H9 (cell line): ENCODE results near the gene GATD1. TPM values are rescaled to one million over a fixed set of nuclear protein-coding genes. Genes with fewer than 3 reads are reported as not detected.

ENCODE experiments used
- DNase-seq: peaks from one replicate; pipeline ENCODE4 v3.0.0-alpha.2; 2017
- H2AFZ ChIP-seq: one replicate; pipeline ENCODE4 v1.6.1; 2013; ENCODE audit warnings: mild to moderate bottlenecking, low read length, control low read depth, moderate library complexity
- H2AK5ac ChIP-seq: 2 replicates; pipeline ENCODE4 v1.6.1; 2013; ENCODE audit warnings: low read length, control low read depth, mixed read lengths; ENCODE audit not compliant: insufficient read length
- H2BK120ac ChIP-seq: one replicate; pipeline ENCODE4 v1.6.1; 2013; ENCODE audit warnings: low read depth, mild to moderate bottlenecking, low read length, control low read depth, inconsistent platforms; ENCODE audit not compliant: poor library complexity, severe bottlenecking
- H2BK12ac ChIP-seq: 2 replicates; pipeline ENCODE4 v1.6.1; 2013; ENCODE audit warnings: low read length, control low read depth, mixed read lengths, low read depth; ENCODE audit not compliant: insufficient read length
- H2BK15ac ChIP-seq: 2 replicates; pipeline ENCODE4 v1.6.1; 2013; ENCODE audit warnings: low read depth, low read length, control low read depth
- H2BK20ac ChIP-seq: one replicate; pipeline ENCODE4 v1.6.1; 2013; ENCODE audit warnings: low read depth, mild to moderate bottlenecking, low read length, control low read depth, inconsistent platforms; ENCODE audit not compliant: poor library complexity, severe bottlenecking
- H2BK5ac ChIP-seq: 2 replicates; pipeline ENCODE4 v1.6.1; 2013; ENCODE audit warnings: low read length, control low read depth, mixed read lengths; ENCODE audit not compliant: insufficient read length
- H3K14ac ChIP-seq: 2 replicates; pipeline ENCODE4 v1.6.1; 2013; ENCODE audit warnings: low read length, control low read depth; ENCODE audit not compliant: insufficient read depth
- H3K18ac ChIP-seq: 2 replicates; pipeline ENCODE4 v1.6.1; 2013; ENCODE audit warnings: low read depth, mild to moderate bottlenecking, mixed read lengths, low read length, control low read depth; ENCODE audit not compliant: insufficient read length
- H3K23ac ChIP-seq: 2 replicates; pipeline ENCODE4 v1.6.1; 2013; ENCODE audit warnings: low read length, control low read depth, mixed read lengths, low read depth; ENCODE audit not compliant: insufficient read length
- H3K23me2 ChIP-seq: 2 replicates; pipeline ENCODE4 v1.6.1; 2013; ENCODE audit warnings: low read depth, mild to moderate bottlenecking, mixed read lengths, low read length, control low read depth; ENCODE audit not compliant: insufficient read length, poor library complexity, severe bottlenecking
- H3K27ac ChIP-seq: 2 replicates; pipeline ENCODE4 v1.5.1; 2013; ENCODE audit warnings: low read length, control low read depth, mixed read lengths, low read depth; ENCODE audit not compliant: insufficient read length
- H3K27me3 ChIP-seq: 2 replicates; pipeline ENCODE4 v1.6.1; 2013; ENCODE audit warnings: low read length, control low read depth, inconsistent platforms; ENCODE audit not compliant: insufficient read depth
- H3K4ac ChIP-seq: 2 replicates; pipeline ENCODE4 v1.6.1; 2013; ENCODE audit warnings: low read depth, mild to moderate bottlenecking, control low read depth, inconsistent platforms, low read length, moderate library complexity
- H3K4me1 ChIP-seq: 2 replicates; pipeline ENCODE4 v1.6.1; 2013; ENCODE audit warnings: low read length, control low read depth, inconsistent platforms; ENCODE audit not compliant: insufficient read depth
- H3K4me2 ChIP-seq: 2 replicates; pipeline ENCODE4 v1.6.1; 2013; ENCODE audit warnings: low read length, control low read depth, mixed read lengths; ENCODE audit not compliant: insufficient read length, insufficient read depth
- H3K56ac ChIP-seq: 2 replicates; pipeline ENCODE4 v1.6.1; 2013; ENCODE audit warnings: low read depth, mild to moderate bottlenecking, mixed read lengths, low read length, control low read depth; ENCODE audit not compliant: insufficient read length
- H3K79me1 ChIP-seq: 2 replicates; pipeline ENCODE4 v1.6.1; 2013; ENCODE audit warnings: low read depth, mild to moderate bottlenecking, moderate library complexity, low read length, control low read depth, inconsistent platforms; ENCODE audit not compliant: insufficient read depth, poor library complexity, severe bottlenecking
- H3K79me2 ChIP-seq: 2 replicates; pipeline ENCODE4 v1.6.1; 2013; ENCODE audit warnings: low read length, control low read depth, inconsistent platforms; ENCODE audit not compliant: insufficient read depth
- H3K9ac ChIP-seq: 2 replicates; pipeline ENCODE4 v1.6.1; 2013; ENCODE audit warnings: low read length, control low read depth, mixed read lengths; ENCODE audit not compliant: insufficient read length; ENCODE audit errors: extremely low read depth
- H3K9me3 ChIP-seq: one replicate; pipeline ENCODE4 v1.6.1; 2013; ENCODE audit warnings: low read depth, low read length, inconsistent platforms; ENCODE audit not compliant: control insufficient read depth
- H3T11ph ChIP-seq: one replicate; pipeline ENCODE4 v1.6.1; 2013; ENCODE audit warnings: mild to moderate bottlenecking, low read length, control low read depth, inconsistent platforms
- H4K20me1 ChIP-seq: one replicate; pipeline ENCODE4 v1.6.1; 2013; ENCODE audit not compliant: control insufficient read depth, insufficient read length, insufficient read depth
- H4K5ac ChIP-seq: 2 replicates; pipeline ENCODE4 v1.6.1; 2013; ENCODE audit warnings: low read depth, mild to moderate bottlenecking, mixed read lengths, low read length, control low read depth; ENCODE audit not compliant: insufficient read length
- H4K8ac ChIP-seq: replicated peaks from 2 replicates; pipeline ENCODE4 v1.6.1; 2013; ENCODE audit warnings: low read length, control low read depth, mixed read lengths, low read depth; ENCODE audit not compliant: insufficient read length
- H4K91ac ChIP-seq: 2 replicates; pipeline ENCODE4 v1.6.1; 2013; ENCODE audit warnings: low read depth, mild to moderate bottlenecking, moderate library complexity, mixed read lengths, low read length, control low read depth; ENCODE audit not compliant: insufficient read length
- H3K27ac Mint-ChIP-seq, 3 experiments: 2 replicates in 2 of 3; 3 replicates in 1 of 3; pipeline ENCODE4 v1.8.0; 2020 to 2021; ENCODE audit warnings: mixed read lengths in 3 of 3, mild to moderate bottlenecking in 1 of 3, moderate library complexity in 1 of 3
- H3K27me3 Mint-ChIP-seq: 2 replicates; pipeline ENCODE4 v1.8.0; 2021; ENCODE audit warnings: low read depth, mild to moderate bottlenecking, moderate library complexity, mixed read lengths
- H3K36me3 Mint-ChIP-seq, 3 experiments: 2 replicates in 2 of 3; 3 replicates in 1 of 3; pipeline ENCODE4 v1.8.0; 2020 to 2021; ENCODE audit warnings: low read depth in 3 of 3, mixed read lengths in 3 of 3; ENCODE audit not compliant: insufficient read depth in 1 of 3
- H3K4me1 Mint-ChIP-seq, 2 experiments: 2 replicates each; pipeline ENCODE4 v1.8.0; 2020; ENCODE audit warnings: mixed read lengths in 2 of 2
- H3K4me3 Mint-ChIP-seq, 2 experiments: 2 replicates in 1 of 2; 3 replicates in 1 of 2; pipeline ENCODE4 v1.8.0; 2020 to 2021; ENCODE audit warnings: mild to moderate bottlenecking in 2 of 2, mixed read lengths in 2 of 2, moderate library complexity in 1 of 2
- H3K9me3 Mint-ChIP-seq, 2 experiments: 2 replicates in 1 of 2; 3 replicates in 1 of 2; pipeline ENCODE4 v1.8.0; 2020; ENCODE audit warnings: mild to moderate bottlenecking in 2 of 2, mixed read lengths in 2 of 2, moderate library complexity in 1 of 2
- WGBS: extraction: QIAGEN DNeasy Blood & Tissue Kit; methylation state at CpG from one replicate; pipeline ENCODE4 v1.1.7; 2013; ENCODE audit warnings: missing lambda C conversion rate, low lambda C conversion rate, mixed read lengths; ENCODE audit not compliant: insufficient read length; ENCODE audit errors: extremely low coverage; 5-methylcytosine and 5-hydroxymethylcytosine counted together
- total RNA-seq: library from RNA; stranded (reverse); gene quantifications from 2 replicates; pipeline ENCODE4 v1.2.1, GENCODE V29; 2021
- TF ChIP-seq, protein P1 (sequence below): fragments of 200-600 bp; sonication (generic); conservative IDR thresholded peaks from 3 replicates; pipeline ENCODE4 v1.8.0; 2021; ENCODE audit warnings: antibody characterized with exemption, mild to moderate bottlenecking

The GATD1 gene
- total RNA-seq, 1 experiment from 2014 or later = 60.0 TPM

DNA sequence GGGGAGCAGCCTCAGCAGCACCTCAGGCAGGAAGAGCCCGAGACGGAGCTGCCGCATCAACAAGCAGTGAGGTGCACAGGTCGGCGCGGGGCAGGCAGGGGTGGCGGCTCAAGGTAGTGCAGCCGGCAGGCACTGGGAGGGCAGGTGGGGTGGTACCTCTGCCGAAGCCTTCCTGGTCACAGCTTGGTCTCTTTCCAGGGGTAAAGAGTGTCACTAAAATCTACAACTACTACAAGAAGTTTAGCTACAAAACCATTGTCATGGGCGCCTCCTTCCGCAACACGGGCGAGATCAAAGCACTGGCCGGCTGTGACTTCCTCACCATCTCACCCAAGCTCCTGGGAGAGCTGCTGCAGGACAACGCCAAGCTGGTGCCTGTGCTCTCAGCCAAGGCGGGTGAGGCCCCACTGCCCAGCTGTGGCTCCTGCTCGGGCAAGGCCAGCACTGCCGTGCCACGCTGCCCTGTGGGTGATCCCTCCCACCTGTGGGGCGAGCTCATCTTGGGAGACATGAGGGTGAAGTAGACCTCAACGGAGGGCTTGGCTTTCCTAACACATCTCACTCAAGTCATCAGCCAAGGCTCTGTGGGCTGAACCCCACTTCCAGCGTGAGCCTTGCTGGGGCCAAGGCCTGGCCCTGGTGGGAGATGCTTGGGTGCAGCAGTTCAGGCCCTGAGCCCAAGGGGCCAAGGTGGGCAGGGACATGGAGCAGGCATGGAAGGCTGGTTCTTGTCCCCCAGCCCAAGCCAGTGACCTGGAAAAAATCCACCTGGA is 13.6 kb downstream of the GATD1 start:
- no peak overlapping the region for H4K5ac ChIP-seq
- no peak overlapping the region for H3K4me2 ChIP-seq
- TF ChIP-seq, protein P1, sequence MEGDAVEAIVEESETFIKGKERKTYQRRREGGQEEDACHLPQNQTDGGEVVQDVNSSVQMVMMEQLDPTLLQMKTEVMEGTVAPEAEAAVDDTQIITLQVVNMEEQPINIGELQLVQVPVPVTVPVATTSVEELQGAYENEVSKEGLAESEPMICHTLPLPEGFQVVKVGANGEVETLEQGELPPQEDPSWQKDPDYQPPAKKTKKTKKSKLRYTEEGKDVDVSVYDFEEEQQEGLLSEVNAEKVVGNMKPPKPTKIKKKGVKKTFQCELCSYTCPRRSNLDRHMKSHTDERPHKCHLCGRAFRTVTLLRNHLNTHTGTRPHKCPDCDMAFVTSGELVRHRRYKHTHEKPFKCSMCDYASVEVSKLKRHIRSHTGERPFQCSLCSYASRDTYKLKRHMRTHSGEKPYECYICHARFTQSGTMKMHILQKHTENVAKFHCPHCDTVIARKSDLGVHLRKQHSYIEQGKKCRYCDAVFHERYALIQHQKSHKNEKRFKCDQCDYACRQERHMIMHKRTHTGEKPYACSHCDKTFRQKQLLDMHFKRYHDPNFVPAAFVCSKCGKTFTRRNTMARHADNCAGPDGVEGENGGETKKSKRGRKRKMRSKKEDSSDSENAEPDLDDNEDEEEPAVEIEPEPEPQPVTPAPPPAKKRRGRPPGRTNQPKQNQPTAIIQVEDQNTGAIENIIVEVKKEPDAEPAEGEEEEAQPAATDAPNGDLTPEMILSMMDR = no peak
- peak overlapping the region in 1 of 2 experiments; percentile 20; a peak in 1 of 5 replicates for H3K4me3 Mint-ChIP-seq
- no peaks in the 10 kb centered on the region for H3K9me3 ChIP-seq
- no peak overlapping the region for H4K8ac ChIP-seq
- H3K23me2 ChIP-seq = no peaks in the 10 kb centered on the region
- no peak overlapping the region for H2AFZ ChIP-seq
- H3K9me3 Mint-ChIP-seq = no peaks in the 10 kb centered on the region
- H4K20me1 ChIP-seq = no peaks in the 10 kb centered on the region
- H2BK12ac ChIP-seq = no peak overlapping the region
- H3K79me1 ChIP-seq = no peaks in the 10 kb centered on the region
- no peak overlapping the region for H3K9ac ChIP-seq
- no peak overlapping the region for H2BK120ac ChIP-seq
- no peak overlapping the region for H2BK5ac ChIP-seq
- no peak overlapping the region for H3K56ac ChIP-seq
- no peak overlapping the region for H3K14ac ChIP-seq
- H2AK5ac ChIP-seq = no peak overlapping the region
- H3K4me1 Mint-ChIP-seq = peaks cover 11 to 15% of the 10 kb centered on the region in 2 experiments
- H3K4ac ChIP-seq = no peak overlapping the region
- no peaks in the 10 kb centered on the region for H3K27me3 ChIP-seq
- no peaks in the 10 kb centered on the region for H3K79me2 ChIP-seq
- no CpG with 5 or more reads among the region's 22 CpGs for WGBS
- H4K91ac ChIP-seq = no peak overlapping the region
- H3K27ac Mint-ChIP-seq = peak overlapping the region in 2 of 3 experiments; percentile 64 to 94; a peak in 3 of 7 replicates
- no peak overlapping the region for H3T11ph ChIP-seq
- no peak overlapping the region for H2BK15ac ChIP-seq
- peaks cover 30 to 75% (median 56%) of the 10 kb centered on the region in 3 experiments; a peak in 6 of 7 replicates for H3K36me3 Mint-ChIP-seq
- H3K27me3 Mint-ChIP-seq = no peaks in the 10 kb centered on the region
- no peak overlapping the region for H3K18ac ChIP-seq
- no peak overlapping the region for H2BK20ac ChIP-seq
- peak; percentile 70 for DNase-seq
- H3K4me1 ChIP-seq = no peaks in the 10 kb centered on the region
- no peak overlapping the region for H3K27ac ChIP-seq
- no peak overlapping the region for H3K23ac ChIP-seq
